Measurements from ENCODE around the gene OR51I1. TPM values are rescaled to one million over a fixed set of nuclear protein-coding genes. Genes with fewer than 3 reads are reported as not detected.

Gene OR51I1
- total RNA-seq, 1 experiment from 2014 or later = not detected

DNA sequence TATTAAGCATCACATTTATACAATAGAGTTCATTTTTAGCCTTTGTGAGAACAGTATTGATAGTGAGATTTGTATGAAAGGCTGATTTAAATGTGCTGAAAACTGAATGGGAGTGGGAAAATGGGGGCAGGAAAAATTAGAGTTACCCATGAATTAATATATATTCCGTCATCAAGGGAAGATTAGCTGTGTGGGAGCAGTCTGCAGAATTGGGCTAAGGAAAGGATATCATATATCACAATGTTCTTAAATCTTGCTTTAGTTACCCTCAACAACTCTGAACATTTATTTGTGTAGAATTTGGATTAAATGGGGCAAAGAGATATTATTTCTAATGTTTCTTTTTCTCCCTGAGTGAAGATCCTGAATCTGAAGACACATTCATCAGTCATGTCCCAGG, 19.5 kb downstream of the OR51I1 start, which contains the start of gene OR51Q1:
TSS of gene OR51Q1 (plus strand) at position 301 of the 400 bp plus-strand sequence. CDS start at position 391, 90 bp downstream.
- H3K4me1 ChIP-seq = no peaks in the 10 kb centered on the region
- no peak within 1 kb of the TSS for H3K4me3 ChIP-seq
- no peaks in the 10 kb centered on the region for H3K36me3 ChIP-seq
- no peak within 1 kb of the TSS for H3K27ac ChIP-seq
- peaks cover 10% of the 10 kb centered on the region; the same call in 1 of the 2 replicates for H3K27me3 ChIP-seq
- no peak for DNase-seq
- no peaks in the 10 kb centered on the region for H3K9me3 ChIP-seq (replicated peaks)

DNA sequence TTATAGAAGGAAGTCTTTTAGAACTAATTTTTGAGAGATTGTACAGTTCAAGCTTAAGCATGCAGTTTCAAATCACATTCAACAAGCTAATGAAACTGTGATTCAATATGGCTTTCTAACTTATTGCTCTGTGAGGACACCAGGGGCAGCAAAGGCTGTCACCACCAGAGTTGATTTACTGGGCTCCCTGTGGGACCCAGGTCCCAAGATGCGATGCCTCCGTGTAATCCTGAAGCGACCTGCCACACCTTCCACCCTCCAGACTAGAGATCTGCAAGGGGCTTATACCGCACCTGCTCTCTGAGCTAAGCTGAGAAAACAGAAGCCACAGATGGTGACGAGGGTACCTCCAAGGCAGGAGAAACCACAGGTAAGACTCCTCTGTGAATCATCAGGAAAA, 20.3 kb downstream of the OR51I1 start:
- Histone ChIP-seq H3K27me3 (peaks cover 10% of the 10 kb centered on the region; the same call in 1 of the 2 replicates), H3K4me1 (no peaks in the 10 kb centered on the region), H3K27ac (no peak overlapping the region), H3K36me3 (no peaks in the 10 kb centered on the region), H3K4me3 (no peak overlapping the region), H3K9me3 (replicated peaks) (no peaks in the 10 kb centered on the region)
- DNase-seq = no peak

DNA sequence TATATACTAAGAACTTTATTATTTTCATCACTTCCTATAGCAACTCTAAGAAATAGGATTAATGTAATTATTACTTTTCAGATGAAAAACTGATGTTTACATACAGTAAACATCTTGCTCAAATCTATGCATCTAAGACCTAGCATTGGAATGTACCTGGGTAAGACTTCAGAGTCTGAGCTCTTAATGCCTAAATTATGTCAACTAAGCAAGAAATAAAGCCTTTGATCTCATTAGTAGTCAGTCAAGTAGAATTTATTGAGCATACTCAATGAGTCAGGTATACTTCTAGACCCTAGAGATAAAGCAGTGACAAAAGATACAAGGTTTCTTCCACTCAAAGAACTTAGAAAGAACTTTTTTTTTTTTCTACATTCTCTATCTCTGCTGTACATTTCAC, 36.1 kb downstream of the OR51I1 start:
- no peak for DNase-seq
- no peaks in the 10 kb centered on the region for H3K4me1 ChIP-seq
- H3K36me3 ChIP-seq = no peaks in the 10 kb centered on the region
- no peaks in the 10 kb centered on the region for H3K9me3 ChIP-seq (replicated peaks)
- H3K27me3 ChIP-seq = no peaks in the 10 kb centered on the region
- H3K4me3 ChIP-seq = no peak overlapping the region
- no peak overlapping the region for H3K27ac ChIP-seq

DNA sequence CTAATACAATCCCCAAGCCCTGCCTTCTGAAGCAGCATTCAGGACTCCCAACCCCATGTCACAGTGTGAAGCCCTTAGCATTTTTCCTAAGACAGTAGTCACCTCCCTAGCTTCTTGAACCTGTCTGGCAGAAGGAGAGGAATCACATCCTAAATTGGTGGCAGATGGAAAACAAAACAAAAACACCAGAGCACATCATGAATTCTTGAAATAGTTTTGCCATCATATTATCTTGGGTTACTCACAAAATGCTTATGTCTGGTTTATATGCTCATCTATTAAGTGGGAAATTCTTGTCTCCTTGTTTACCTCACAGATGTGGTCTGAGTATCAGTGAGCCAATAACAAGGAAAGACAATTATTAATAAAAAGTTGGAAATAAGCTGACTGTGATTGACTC, 42.4 kb downstream of the OR51I1 start:
- Histone ChIP-seq H3K9me3 (replicated peaks) (no peaks in the 10 kb centered on the region), H3K4me3 (no peak overlapping the region), H3K4me1 (no peaks in the 10 kb centered on the region), H3K27ac (no peak overlapping the region), H3K36me3 (no peaks in the 10 kb centered on the region), H3K27me3 (no peaks in the 10 kb centered on the region)
- DNase-seq = no peak

DNA sequence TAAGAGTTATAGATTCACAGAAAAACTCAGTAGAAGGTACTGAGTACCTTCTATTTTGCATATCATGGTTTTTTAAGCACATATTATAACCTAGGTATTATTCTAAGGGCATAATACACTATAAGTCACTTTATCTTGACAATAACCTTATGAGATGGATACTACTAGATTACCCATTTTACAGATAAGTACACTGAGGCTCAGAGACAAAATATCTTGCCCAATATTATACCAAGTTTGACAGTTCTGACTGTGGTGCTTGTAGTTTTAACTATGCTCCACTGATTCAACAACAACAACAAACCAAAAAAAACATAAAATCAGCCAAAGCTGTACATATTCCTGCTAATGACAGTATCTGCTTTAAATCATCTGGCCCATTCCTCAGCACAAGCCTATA, 47.2 kb downstream of the OR51I1 start:
- H3K9me3 ChIP-seq (replicated peaks) = no peaks in the 10 kb centered on the region
- H3K36me3 ChIP-seq = no peaks in the 10 kb centered on the region

More for the DNA sequence above, 47.2 kb downstream of the OR51I1 start:
- Histone ChIP-seq H3K4me3 (no peak overlapping the region), H3K27me3 (no peaks in the 10 kb centered on the region), H3K4me1 (no peaks in the 10 kb centered on the region), H3K27ac (no peak overlapping the region)
- no peak for DNase-seq

Other genes with a start within 250 kb of the OR51I1 start
- gene OR51V1, start 240.8 kb downstream of the OR51I1 start, total RNA-seq (2014; rRNA removed; shearing (Covaris generic)) = not detected in 2 replicates
- gene HBB, start 214.4 kb downstream of the OR51I1 start, total RNA-seq (2014; rRNA removed; shearing (Covaris generic)) = not detected in 2 replicates
- not detected in 2 replicates for gene HBD, start 207.0 kb downstream of the OR51I1 start, total RNA-seq (2014; rRNA removed; shearing (Covaris generic))
- gene HBG1, start 191.7 kb downstream of the OR51I1 start, total RNA-seq (2014; rRNA removed; shearing (Covaris generic)) = not detected in 2 replicates
- not detected in 2 replicates for gene HBG2, start 186.7 kb downstream of the OR51I1 start, total RNA-seq (2014; rRNA removed; shearing (Covaris generic))
- gene HBE1, start 171.6 kb downstream of the OR51I1 start, total RNA-seq (2014; rRNA removed; shearing (Covaris generic)) = 0.26 TPM in 1 of 2 replicates, not detected in the other
- gene OR51B4, start 139.6 kb downstream of the OR51I1 start, total RNA-seq (2014; rRNA removed; shearing (Covaris generic)) = not detected in 2 replicates
- gene OR51B2, start 117.2 kb downstream of the OR51I1 start, total RNA-seq (2014; rRNA removed; shearing (Covaris generic)) = not detected in 2 replicates
- 0.28 TPM in 1 of 2 replicates, not detected in the other for gene OR51B5, start 98.0 kb downstream of the OR51I1 start, total RNA-seq (2014; rRNA removed; shearing (Covaris generic))
- not detected in 2 replicates for gene OR51B6, start 90.0 kb downstream of the OR51I1 start, total RNA-seq (2014; rRNA removed; shearing (Covaris generic))
- gene OR51M1, start 57.7 kb downstream of the OR51I1 start, total RNA-seq (2014; rRNA removed; shearing (Covaris generic)) = not detected in 2 replicates
- not detected in 2 replicates for gene OR51Q1, start 19.4 kb downstream of the OR51I1 start, total RNA-seq (2014; rRNA removed; shearing (Covaris generic))
- gene OR51I2, start 7.8 kb upstream of the OR51I1 start, total RNA-seq (2014; rRNA removed; shearing (Covaris generic)) = not detected in 2 replicates
- not detected in 2 replicates for gene OR52D1, start 47.2 kb upstream of the OR51I1 start, total RNA-seq (2014; rRNA removed; shearing (Covaris generic))
- gene UBQLN3, start 68.4 kb upstream of the OR51I1 start, total RNA-seq (2014; rRNA removed; shearing (Covaris generic)) = not detected in 2 replicates
- gene UBQLNL, start 75.2 kb upstream of the OR51I1 start, total RNA-seq (2014; rRNA removed; shearing (Covaris generic)) = not detected in 2 replicates
- gene OR52H1, start 107.0 kb upstream of the OR51I1 start, total RNA-seq (2014; rRNA removed; shearing (Covaris generic)) = not detected in 2 replicates
- gene OR52B6, start 139.4 kb upstream of the OR51I1 start, total RNA-seq (2014; rRNA removed; shearing (Covaris generic)) = not detected in 2 replicates
- gene TRIM6, start 155.1 kb upstream of the OR51I1 start, total RNA-seq (2014; rRNA removed; shearing (Covaris generic)) = not detected in 2 replicates
- not detected in 2 replicates for gene TRIM34, start 183.5 kb upstream of the OR51I1 start, total RNA-seq (2014; rRNA removed; shearing (Covaris generic))
- 10.2 and 10.5 TPM in 2 replicates for gene TRIM5, start 243.6 kb upstream of the OR51I1 start, total RNA-seq (2014; rRNA removed; shearing (Covaris generic))
- gene TRIM22, start 248.3 kb upstream of the OR51I1 start, total RNA-seq (2014; rRNA removed; shearing (Covaris generic)) = 0.30 and 0.65 TPM in 2 replicates